Liver (tissue), 9 donors: ENCODE results near the gene MASP1. TPM values are rescaled to one million over a fixed set of nuclear protein-coding genes. Genes with fewer than 3 reads are reported as not detected.

Experiments
- DNase-seq: peaks from one replicate; pipeline ENCODE4 v3.0.0-alpha.2; 2017; ENCODE audit warnings: low spot score
- H3K27ac ChIP-seq, 2 donors: one replicate each; pipeline ENCODE4 v1.7.0; 2013; ENCODE audit warnings: inconsistent platforms in 2 of 2, low read length in 2 of 2, control low read depth in 1 of 2, low read depth in 1 of 2, mild to moderate bottlenecking in 1 of 2
- H3K27me3 ChIP-seq, 4 donors: one replicate each; pipeline versions ENCODE4 v1.6.1 to v1.7.0; 2013; ENCODE audit warnings: low read length in 3 of 4, inconsistent platforms in 1 of 4, mild to moderate bottlenecking in 1 of 4, moderate library complexity in 1 of 4; ENCODE audit not compliant: control insufficient read depth in 4 of 4, insufficient read depth in 4 of 4
- H3K36me3 ChIP-seq, 4 donors: one replicate each; pipeline versions ENCODE4 v1.6.1 to v1.7.0; 2013; ENCODE audit warnings: low read length in 3 of 4, mild to moderate bottlenecking in 3 of 4, low read depth in 1 of 4, moderate library complexity in 1 of 4; ENCODE audit not compliant: control insufficient read depth in 4 of 4, insufficient read depth in 3 of 4
- H3K4me1 ChIP-seq, 4 donors: one replicate each; pipeline versions ENCODE4 v1.6.1 to v1.7.0; 2013; ENCODE audit warnings: low read length in 3 of 4, mild to moderate bottlenecking in 3 of 4, moderate library complexity in 1 of 4; ENCODE audit not compliant: control insufficient read depth in 4 of 4, insufficient read depth in 4 of 4
- H3K4me3 ChIP-seq, 3 donors: one replicate each; pipeline versions ENCODE4 v1.6.1 to v1.7.0; 2013; ENCODE audit warnings: low read length in 3 of 3, control low read depth in 1 of 3, low read depth in 1 of 3, mild to moderate bottlenecking in 1 of 3
- H3K9ac ChIP-seq, 2 donors: one replicate each; pipeline ENCODE4 v1.7.0; 2013; ENCODE audit warnings: low read length in 2 of 2, mild to moderate bottlenecking in 2 of 2, moderate library complexity in 2 of 2, control low read depth in 1 of 2, low read depth in 1 of 2
- H3K9me3 ChIP-seq, 4 donors: one replicate each; pipeline versions ENCODE4 v1.6.1 to v1.7.0; 2013; ENCODE audit warnings: low read length in 3 of 4; ENCODE audit not compliant: control insufficient read depth in 4 of 4
- EGR1 ChIP-seq, 2 donors: IDR thresholded peaks; 2 replicates each; pipeline ENCODE4 v1.6.1; 2016 to 2018; ENCODE audit warnings: antibody characterized with exemption in 2 of 2, low read depth in 2 of 2
- FOXA1 ChIP-seq: IDR thresholded peaks from 2 replicates; pipeline ENCODE4 v1.6.1; 2016; ENCODE audit warnings: antibody characterized with exemption
- FOXA2 ChIP-seq: IDR thresholded peaks from 2 replicates; pipeline ENCODE4 v1.6.1; 2016; ENCODE audit warnings: antibody characterized with exemption
- GABPA ChIP-seq, 2 donors: IDR thresholded peaks in 1 of 2; conservative IDR thresholded peaks in 1 of 2; 2 replicates each; pipeline ENCODE4 v1.6.1; 2016; ENCODE audit warnings: antibody characterized with exemption in 2 of 2, mild to moderate bottlenecking in 1 of 2, moderate library complexity in 1 of 2
- HNF4A ChIP-seq, 2 donors: conservative IDR thresholded peaks; 2 replicates each; pipeline ENCODE4 v1.6.1; 2016; ENCODE audit warnings: antibody characterized with exemption in 2 of 2, mild to moderate bottlenecking in 2 of 2
- HNF4G ChIP-seq: IDR thresholded peaks from 2 replicates; pipeline ENCODE4 v1.6.1; 2016; ENCODE audit warnings: antibody characterized with exemption
- JUND ChIP-seq, 2 donors: IDR thresholded peaks; 2 replicates each; pipeline ENCODE4 v1.6.1; 2016; ENCODE audit warnings: antibody characterized with exemption in 2 of 2
- NR2F2 ChIP-seq: IDR thresholded peaks from 2 replicates; pipeline ENCODE4 v1.6.1; 2016; ENCODE audit warnings: antibody characterized with exemption
- RAD21 ChIP-seq, 2 donors: IDR thresholded peaks; 2 replicates each; pipeline ENCODE4 v1.6.1; 2016; ENCODE audit warnings: antibody characterized with exemption in 2 of 2, mild to moderate bottlenecking in 2 of 2
- RXRA ChIP-seq, 2 donors: IDR thresholded peaks; 2 replicates each; pipeline ENCODE4 v1.6.1; 2017 to 2018; ENCODE audit warnings: antibody characterized with exemption in 2 of 2, mild to moderate bottlenecking in 1 of 2
- SP1 ChIP-seq: IDR thresholded peaks from 2 replicates; pipeline ENCODE4 v1.6.1; 2018; ENCODE audit warnings: antibody characterized with exemption, mild to moderate bottlenecking
- TAF1 ChIP-seq: conservative IDR thresholded peaks from 2 replicates; pipeline ENCODE4 v1.6.1; 2016; ENCODE audit warnings: antibody characterized with exemption, mild to moderate bottlenecking
- YY1 ChIP-seq: IDR thresholded peaks from 2 replicates; pipeline ENCODE4 v1.6.1; 2016; ENCODE audit warnings: antibody characterized with exemption, mild to moderate bottlenecking
- WGBS: extraction: QIAGEN DNeasy Blood & Tissue Kit; methylation state at CpG from one replicate; pipeline ENCODE4 v1.1.7; 2013; 5-methylcytosine and 5-hydroxymethylcytosine counted together
- polyA plus RNA-seq, 2 donors: library from polyadenylated mRNA; stranded (reverse) in 1 of 2; unstranded in 1 of 2; fragments of 200-250 nt in 1 of 2; fragments of >200 nt in 1 of 2; fragmentation: Nextera tagmentation in 1 of 2; extraction: Ambion mirVana in 1 of 2; gene quantifications; one replicate each; pipeline versions ENCODE4 v1.2.1 to v1.2.3, GENCODE V29; 2013 to 2015
- total RNA-seq, 2 donors: library from RNA; depleted of rRNA; stranded (reverse); fragments of >200 nt; gene quantifications; one replicate each; pipeline ENCODE4 v1.2.3, GENCODE V29; 2014
- TF ChIP-seq, protein P1 (sequence below): IDR thresholded peaks from 2 replicates; pipeline ENCODE4 v1.6.1; 2016; ENCODE audit warnings: antibody characterized with exemption, mild to moderate bottlenecking
- TF ChIP-seq, protein P2 (sequence below): IDR thresholded peaks from 2 replicates; pipeline ENCODE4 v1.6.1; 2016; ENCODE audit warnings: antibody characterized with exemption
- TF ChIP-seq, protein P3 (sequence below): IDR thresholded peaks from 2 replicates; pipeline ENCODE4 v1.6.1; 2016; ENCODE audit warnings: antibody characterized with exemption
- TF ChIP-seq, protein P4 (sequence below): IDR thresholded peaks from 2 replicates; pipeline ENCODE4 v1.6.1; 2016; ENCODE audit warnings: antibody characterized with exemption
- TF ChIP-seq, protein P5 (sequence below): fragments of 150-350 bp; IDR thresholded peaks from 2 replicates; pipeline ENCODE4 v1.5.1; 2017; ENCODE audit warnings: improper control_type of control experiment, low read depth, low read length; ENCODE audit not compliant: missing input control
- donor health status: healthy.
- donor health status: healthy.
- donor health status: healthy.
- donor health status: healthy.
- donor health status: healthy.

The MASP1 gene
- total and polyA plus RNA-seq, 4 donors, result 53.2 to 83.8 (median 73.8) TPM

DNA sequence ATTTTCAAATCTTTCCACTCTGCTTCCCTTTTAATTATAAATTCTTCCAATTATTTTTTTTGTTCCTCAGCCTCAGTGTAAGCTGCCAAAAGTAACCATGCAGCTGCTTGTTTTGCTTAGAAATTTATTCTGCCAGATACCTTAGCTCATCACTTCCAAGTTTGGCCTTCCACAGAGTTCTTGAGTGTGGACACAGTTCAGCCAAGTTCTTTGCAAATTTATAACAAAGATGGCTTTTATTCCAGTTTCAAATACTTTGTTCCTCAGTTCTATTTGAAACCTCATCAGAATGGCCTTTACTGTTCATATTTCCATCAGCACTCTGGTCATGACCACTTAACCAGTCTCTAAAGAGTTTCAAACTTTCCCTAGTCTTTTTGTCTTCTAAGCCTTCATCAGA is 83.9 kb downstream of the MASP1 start:
- H3K27ac ChIP-seq, result no peak overlapping the region
- no peak overlapping the region for H3K4me3 ChIP-seq
- no peaks in the 10 kb centered on the region for H3K9me3 ChIP-seq
- H3K27me3 ChIP-seq, result no peaks in the 10 kb centered on the region
- no peaks in the 10 kb centered on the region for H3K4me1 ChIP-seq
- H3K9ac ChIP-seq, result no peak overlapping the region
- TF ChIP-seq, protein P1, sequence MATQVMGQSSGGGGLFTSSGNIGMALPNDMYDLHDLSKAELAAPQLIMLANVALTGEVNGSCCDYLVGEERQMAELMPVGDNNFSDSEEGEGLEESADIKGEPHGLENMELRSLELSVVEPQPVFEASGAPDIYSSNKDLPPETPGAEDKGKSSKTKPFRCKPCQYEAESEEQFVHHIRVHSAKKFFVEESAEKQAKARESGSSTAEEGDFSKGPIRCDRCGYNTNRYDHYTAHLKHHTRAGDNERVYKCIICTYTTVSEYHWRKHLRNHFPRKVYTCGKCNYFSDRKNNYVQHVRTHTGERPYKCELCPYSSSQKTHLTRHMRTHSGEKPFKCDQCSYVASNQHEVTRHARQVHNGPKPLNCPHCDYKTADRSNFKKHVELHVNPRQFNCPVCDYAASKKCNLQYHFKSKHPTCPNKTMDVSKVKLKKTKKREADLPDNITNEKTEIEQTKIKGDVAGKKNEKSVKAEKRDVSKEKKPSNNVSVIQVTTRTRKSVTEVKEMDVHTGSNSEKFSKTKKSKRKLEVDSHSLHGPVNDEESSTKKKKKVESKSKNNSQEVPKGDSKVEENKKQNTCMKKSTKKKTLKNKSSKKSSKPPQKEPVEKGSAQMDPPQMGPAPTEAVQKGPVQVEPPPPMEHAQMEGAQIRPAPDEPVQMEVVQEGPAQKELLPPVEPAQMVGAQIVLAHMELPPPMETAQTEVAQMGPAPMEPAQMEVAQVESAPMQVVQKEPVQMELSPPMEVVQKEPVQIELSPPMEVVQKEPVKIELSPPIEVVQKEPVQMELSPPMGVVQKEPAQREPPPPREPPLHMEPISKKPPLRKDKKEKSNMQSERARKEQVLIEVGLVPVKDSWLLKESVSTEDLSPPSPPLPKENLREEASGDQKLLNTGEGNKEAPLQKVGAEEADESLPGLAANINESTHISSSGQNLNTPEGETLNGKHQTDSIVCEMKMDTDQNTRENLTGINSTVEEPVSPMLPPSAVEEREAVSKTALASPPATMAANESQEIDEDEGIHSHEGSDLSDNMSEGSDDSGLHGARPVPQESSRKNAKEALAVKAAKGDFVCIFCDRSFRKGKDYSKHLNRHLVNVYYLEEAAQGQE, result no peak
- TF ChIP-seq JUND (IDR thresholded peaks at IDR 0.05) (no peak), NR2F2 (no peak), HNF4G (no peak), GABPA (IDR thresholded peaks at IDR 0.05 in 1 of 2, conservative IDR thresholded peaks at IDR 0.05 in 1 of 2) (no peak), FOXA1 (no peak), HNF4A (conservative IDR thresholded peaks at IDR 0.05) (no peak), EGR1 (IDR thresholded peaks at IDR 0.05; ENCODE audit: low read depth in 2 of 2) (no peak), TAF1 (no peak), YY1 (no peak), RAD21 (IDR thresholded peaks at IDR 0.05) (no peak), SP1 (no peak), FOXA2 (no peak), RXRA (IDR thresholded peaks at IDR 0.05) (no peak)
- TF ChIP-seq, protein P2, sequence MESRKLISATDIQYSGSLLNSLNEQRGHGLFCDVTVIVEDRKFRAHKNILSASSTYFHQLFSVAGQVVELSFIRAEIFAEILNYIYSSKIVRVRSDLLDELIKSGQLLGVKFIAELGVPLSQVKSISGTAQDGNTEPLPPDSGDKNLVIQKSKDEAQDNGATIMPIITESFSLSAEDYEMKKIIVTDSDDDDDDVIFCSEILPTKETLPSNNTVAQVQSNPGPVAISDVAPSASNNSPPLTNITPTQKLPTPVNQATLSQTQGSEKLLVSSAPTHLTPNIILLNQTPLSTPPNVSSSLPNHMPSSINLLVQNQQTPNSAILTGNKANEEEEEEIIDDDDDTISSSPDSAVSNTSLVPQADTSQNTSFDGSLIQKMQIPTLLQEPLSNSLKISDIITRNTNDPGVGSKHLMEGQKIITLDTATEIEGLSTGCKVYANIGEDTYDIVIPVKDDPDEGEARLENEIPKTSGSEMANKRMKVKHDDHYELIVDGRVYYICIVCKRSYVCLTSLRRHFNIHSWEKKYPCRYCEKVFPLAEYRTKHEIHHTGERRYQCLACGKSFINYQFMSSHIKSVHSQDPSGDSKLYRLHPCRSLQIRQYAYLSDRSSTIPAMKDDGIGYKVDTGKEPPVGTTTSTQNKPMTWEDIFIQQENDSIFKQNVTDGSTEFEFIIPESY, result no peak
- TF ChIP-seq, protein P3, sequence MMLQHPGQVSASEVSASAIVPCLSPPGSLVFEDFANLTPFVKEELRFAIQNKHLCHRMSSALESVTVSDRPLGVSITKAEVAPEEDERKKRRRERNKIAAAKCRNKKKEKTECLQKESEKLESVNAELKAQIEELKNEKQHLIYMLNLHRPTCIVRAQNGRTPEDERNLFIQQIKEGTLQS, result no peak
- TF ChIP-seq, protein P4, sequence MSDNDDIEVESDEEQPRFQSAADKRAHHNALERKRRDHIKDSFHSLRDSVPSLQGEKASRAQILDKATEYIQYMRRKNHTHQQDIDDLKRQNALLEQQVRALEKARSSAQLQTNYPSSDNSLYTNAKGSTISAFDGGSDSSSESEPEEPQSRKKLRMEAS, result no peak
- TF ChIP-seq, protein P5, sequence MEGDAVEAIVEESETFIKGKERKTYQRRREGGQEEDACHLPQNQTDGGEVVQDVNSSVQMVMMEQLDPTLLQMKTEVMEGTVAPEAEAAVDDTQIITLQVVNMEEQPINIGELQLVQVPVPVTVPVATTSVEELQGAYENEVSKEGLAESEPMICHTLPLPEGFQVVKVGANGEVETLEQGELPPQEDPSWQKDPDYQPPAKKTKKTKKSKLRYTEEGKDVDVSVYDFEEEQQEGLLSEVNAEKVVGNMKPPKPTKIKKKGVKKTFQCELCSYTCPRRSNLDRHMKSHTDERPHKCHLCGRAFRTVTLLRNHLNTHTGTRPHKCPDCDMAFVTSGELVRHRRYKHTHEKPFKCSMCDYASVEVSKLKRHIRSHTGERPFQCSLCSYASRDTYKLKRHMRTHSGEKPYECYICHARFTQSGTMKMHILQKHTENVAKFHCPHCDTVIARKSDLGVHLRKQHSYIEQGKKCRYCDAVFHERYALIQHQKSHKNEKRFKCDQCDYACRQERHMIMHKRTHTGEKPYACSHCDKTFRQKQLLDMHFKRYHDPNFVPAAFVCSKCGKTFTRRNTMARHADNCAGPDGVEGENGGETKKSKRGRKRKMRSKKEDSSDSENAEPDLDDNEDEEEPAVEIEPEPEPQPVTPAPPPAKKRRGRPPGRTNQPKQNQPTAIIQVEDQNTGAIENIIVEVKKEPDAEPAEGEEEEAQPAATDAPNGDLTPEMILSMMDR, result no peak
- no peak for DNase-seq
- no peaks in the 10 kb centered on the region for H3K36me3 ChIP-seq

DNA sequence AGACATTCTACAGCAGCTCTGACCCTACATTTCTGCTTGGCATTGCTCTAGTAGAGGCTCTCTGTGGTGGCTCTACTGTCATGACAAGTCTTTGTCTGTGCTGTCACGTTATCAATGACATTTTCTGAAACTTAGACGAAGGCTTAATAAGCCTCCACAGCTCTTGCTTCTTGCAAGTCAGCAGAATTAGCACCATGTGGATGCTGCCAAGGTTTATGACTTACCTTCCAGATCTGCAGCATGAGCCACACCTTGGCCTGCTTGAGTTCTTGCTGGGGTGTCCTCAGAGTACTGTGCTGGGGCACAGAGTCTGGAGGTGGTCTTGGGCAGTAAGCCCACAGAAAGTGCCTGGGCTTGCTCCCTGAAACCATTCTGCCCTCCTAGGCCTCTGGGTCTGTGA is 84.5 kb downstream of the MASP1 start:
- Histone ChIP-seq H3K9me3 (no peaks in the 10 kb centered on the region), H3K27ac (no peak overlapping the region), H3K4me3 (no peak overlapping the region), H3K36me3 (no peaks in the 10 kb centered on the region), H3K27me3 (no peaks in the 10 kb centered on the region), H3K4me1 (no peaks in the 10 kb centered on the region), H3K9ac (no peak overlapping the region)
- WGBS, result 85% methylated on average over 2 of the region's 2 CpGs
- no peak for DNase-seq
- TF ChIP-seq RXRA (IDR thresholded peaks at IDR 0.05) (no peak), FOXA1 (no peak), GABPA (IDR thresholded peaks at IDR 0.05 in 1 of 2, conservative IDR thresholded peaks at IDR 0.05 in 1 of 2) (no peak), EGR1 (IDR thresholded peaks at IDR 0.05; ENCODE audit: low read depth in 2 of 2) (no peak), HNF4A (conservative IDR thresholded peaks at IDR 0.05) (no peak), YY1 (no peak), FOXA2 (no peak), JUND (IDR thresholded peaks at IDR 0.05) (no peak), SP1 (no peak), RAD21 (IDR thresholded peaks at IDR 0.05) (no peak)
- TF ChIP-seq, protein P5, result no peak
- TF ChIP-seq, protein P1, result no peak
- TF ChIP-seq, protein P4, result no peak
